K562 (cell line): ENCODE results near the gene BCAN. TPM values are rescaled to one million over a fixed set of nuclear protein-coding genes. Genes with fewer than 3 reads are reported as not detected.

Experiments used
- ATAC-seq: fragments of 200-7000 bp; cut with Tn5 transposase; 3 replicates; pipeline ENCODE4 v1.9.1; 2020; ENCODE audit warnings: moderate library complexity
- BruUV-seq: library from RNA; stranded (reverse); fragments of 400-500 nt; replicated peaks from 2 replicates; lab custom pipeline; 2021; lab: Mats Ljungman, UMichigan
- CTCF ChIA-PET: fragments of 300-600 bp; formaldehyde crosslinking; extraction: SDS; loops from one replicate; lab custom pipeline; 2021; ENCODE audit warnings: low intra/inter-chr PET ratio; lab: Yijun Ruan, JAX
- POLR2A ChIA-PET: fragments of 300-600, 350-650 bp; sonication (Branson Sonifier 250); formaldehyde crosslinking; extraction: SDS; loops from one replicate; lab custom pipeline; 2021; ENCODE audit warnings: antibody characterized with exemption, inconsistent platforms; lab: Yijun Ruan, JAX
- DNase-seq, 4 experiments: peaks; one replicate each; pipeline versions ENCODE4 v3.0.0 to v3.0.0-alpha.2; 2011 to 2018; ENCODE audit warnings: low spot score in 3 of 4, mixed read lengths in 3 of 4; ENCODE audit errors: extremely low read depth in 1 of 4
- FAIRE-seq: peaks from 2 replicates; lab custom pipeline; 2011; peaks lifted over from hg19 to GRCh38; lab: Jason Lieb, UNC
- H2AFZ ChIP-seq: 2 replicates; pipeline ENCODE4 v1.6.0; 2011; ENCODE audit warnings: low read depth, low read length, control low read depth, inconsistent platforms
- H3K27ac ChIP-seq: fragments of 200-600 bp; 3 replicates; pipeline ENCODE4 v1.8.0; 2011; ENCODE audit warnings: low read depth, mild to moderate bottlenecking, control low read depth, inconsistent platforms, low read length, moderate library complexity, mixed read lengths; ENCODE audit errors: extremely low read depth
- H3K27me3 ChIP-seq, 2 experiments: fragments of 300-600 bp in 1 of 2; 2 replicates in 1 of 2; 3 replicates in 1 of 2; pipeline versions ENCODE4 v1.6.0 to v1.8.0; 2011; ENCODE audit warnings: inconsistent platforms in 2 of 2, low read length in 2 of 2, mild to moderate bottlenecking in 1 of 2, mixed read lengths in 1 of 2, moderate library complexity in 1 of 2; ENCODE audit not compliant: control insufficient read depth in 2 of 2, insufficient read depth in 2 of 2
- H3K36me3 ChIP-seq: fragments of 300-600 bp; 3 replicates; pipeline ENCODE4 v1.8.0; 2011; ENCODE audit warnings: mild to moderate bottlenecking, low read length, inconsistent platforms; ENCODE audit not compliant: control insufficient read depth, insufficient read depth
- H3K4me1 ChIP-seq, 2 experiments: fragments of 200-600 bp in 1 of 2; replicated peaks in 1 of 2; 2 replicates in 1 of 2; 3 replicates in 1 of 2; pipeline versions ENCODE4 v1.5.1 to v1.8.0; 2011; ENCODE audit warnings: inconsistent platforms in 2 of 2, low read length in 2 of 2, mild to moderate bottlenecking in 1 of 2, mixed read lengths in 1 of 2, moderate library complexity in 1 of 2; ENCODE audit not compliant: control insufficient read depth in 2 of 2, insufficient read depth in 2 of 2
- H3K4me2 ChIP-seq: 2 replicates; pipeline ENCODE4 v1.6.1; 2011; ENCODE audit warnings: low read length, control low read depth, inconsistent platforms, mixed read lengths; ENCODE audit not compliant: insufficient read depth
- H3K4me3 ChIP-seq: fragments of 200-600 bp; sonication (generic), shearing (Covaris generic); 2 replicates; pipeline ENCODE4 v1.5.1; 2016; ENCODE audit warnings: control low read depth, inconsistent platforms
- H3K79me2 ChIP-seq: fragments of 200-600 bp; 3 replicates; pipeline ENCODE4 v1.8.0; 2011; ENCODE audit warnings: low read length, inconsistent platforms; ENCODE audit not compliant: control insufficient read depth, insufficient read depth
- H3K9ac ChIP-seq, 2 experiments: 2 replicates each; pipeline versions ENCODE4 v1.6.0 to v1.6.1; 2011; ENCODE audit warnings: low read depth in 2 of 2, low read length in 2 of 2, control low read depth in 1 of 2, inconsistent platforms in 1 of 2, mild to moderate bottlenecking in 1 of 2, mixed read lengths in 1 of 2; ENCODE audit not compliant: insufficient read depth in 1 of 2
- H3K9me1 ChIP-seq: one replicate; pipeline ENCODE4 v1.6.0; 2011; ENCODE audit warnings: inconsistent platforms, mild to moderate bottlenecking, low read length, moderate library complexity; ENCODE audit not compliant: control insufficient read depth, insufficient read depth
- H3K9me3 ChIP-seq: replicated peaks from 2 replicates; pipeline ENCODE4 v1.5.1; 2011; ENCODE audit warnings: low read depth, low read length, inconsistent platforms; ENCODE audit not compliant: control insufficient read depth, insufficient read depth
- H4K20me1 ChIP-seq: replicated peaks from 2 replicates; pipeline ENCODE4 v1.6.1; 2011; ENCODE audit warnings: low read length, inconsistent platforms, mixed read lengths; ENCODE audit not compliant: control insufficient read depth, insufficient read depth
- ARID3B ChIP-seq: fragments of 250-450 bp; sonication (Bioruptor Pico); IDR thresholded peaks from 2 replicates; pipeline ENCODE4 v1.4.0; 2020; ENCODE audit warnings: borderline replicate concordance
- ETS2 ChIP-seq: IDR thresholded peaks from 2 replicates; pipeline ENCODE4 v1.6.1; 2016; ENCODE audit warnings: borderline replicate concordance, missing genetic modification characterization, mild to moderate bottlenecking, moderate library complexity, missing compliant biosample characterization; ENCODE audit not compliant: poor library complexity, severe bottlenecking
- FIP1L1 ChIP-seq: fragments of 200-400 bp; formaldehyde crosslinking; IDR thresholded peaks from 2 replicates; pipeline ENCODE4 v1.6.1; 2018; ENCODE audit warnings: mild to moderate bottlenecking, low read depth, low read length; ENCODE audit not compliant: poor library complexity, severe bottlenecking
- HCFC1 ChIP-seq: IDR thresholded peaks from 2 replicates; pipeline ENCODE4 v1.6.1; 2012; ENCODE audit warnings: low read depth, low read length, improper control_type of control experiment
- HDAC2 ChIP-seq: fragments of 450-650 bp; IDR thresholded peaks from 2 replicates; pipeline ENCODE4 v1.6.1; 2016; ENCODE audit warnings: mild to moderate bottlenecking
- NR2C2 ChIP-seq, 2 experiments: fragments of 200-800 bp in 1 of 2; sonication (Bioruptor generic) in 1 of 2; sonication (generic) in 1 of 2; formaldehyde crosslinking in 1 of 2; IDR thresholded peaks; 2 replicates each; pipeline versions ENCODE4 v1.6.1 to v1.8.0; 2016 to 2022; ENCODE audit warnings: mild to moderate bottlenecking in 1 of 2, missing compliant biosample characterization in 1 of 2, missing genetic modification characterization in 1 of 2, missing genetic modification reagents in 1 of 2
- NR4A1 ChIP-seq, 2 experiments: fragments of 250-450 bp in 1 of 2; fragments of 450-650 bp in 1 of 2; sonication (Bioruptor Pico) in 1 of 2; IDR thresholded peaks; 2 replicates each; pipeline versions ENCODE4 v1.4.0 to v1.6.1; 2016 to 2020; ENCODE audit warnings: mild to moderate bottlenecking in 2 of 2, missing compliant biosample characterization in 1 of 2, missing genetic modification characterization in 1 of 2, moderate library complexity in 1 of 2
- POLR2G ChIP-seq: fragments of 200-400 bp; formaldehyde crosslinking; IDR thresholded peaks from 2 replicates; pipeline ENCODE4 v1.6.1; 2017; ENCODE audit warnings: low read depth, mild to moderate bottlenecking, antibody characterized with exemption, low read length, moderate library complexity
- PRPF4 ChIP-seq: fragments of 200-400 bp; formaldehyde crosslinking; IDR thresholded peaks from one replicate; pipeline ENCODE4 v1.6.1; 2017; ENCODE audit warnings: low read length, low read depth, mild to moderate bottlenecking; ENCODE audit not compliant: insufficient read depth, poor library complexity, severe bottlenecking
- SRF ChIP-seq, 2 experiments: fragments of 250-450, 450-650 bp in 1 of 2; sonication (Bioruptor Pico) in 1 of 2; sonication (generic) in 1 of 2; formaldehyde crosslinking; IDR thresholded peaks; 2 replicates each; pipeline versions ENCODE4 v1.5.0 to v1.5.1; 2020 to 2022; ENCODE audit warnings: mild to moderate bottlenecking in 1 of 2, missing genetic modification reagents in 1 of 2
- TAF1 ChIP-seq: IDR thresholded peaks from 2 replicates; pipeline ENCODE4 v1.6.1; 2011; ENCODE audit warnings: mild to moderate bottlenecking, low read length, moderate library complexity; ENCODE audit not compliant: insufficient read depth, control insufficient read depth, severe bottlenecking; ENCODE audit errors: extremely low read depth
- ZBTB33 ChIP-seq: sonication (generic); formaldehyde crosslinking; IDR thresholded peaks from 2 replicates; pipeline ENCODE4 v1.8.1; 2023; ENCODE audit warnings: mild to moderate bottlenecking, missing genetic modification reagents
- ZFP1 ChIP-seq: fragments of 450-650 bp; formaldehyde crosslinking; IDR thresholded peaks from 2 replicates; pipeline ENCODE4 v1.4.0; 2020; ENCODE audit warnings: mild to moderate bottlenecking, mixed read lengths
- ZNF232 ChIP-seq: sonication (generic); formaldehyde crosslinking; IDR thresholded peaks from 2 replicates; pipeline ENCODE4 v1.8.0; 2022; ENCODE audit warnings: mild to moderate bottlenecking, missing genetic modification reagents
- ZNF431 ChIP-seq: sonication (generic); formaldehyde crosslinking; IDR thresholded peaks from 2 replicates; pipeline ENCODE4 v1.8.0; 2022; ENCODE audit warnings: mild to moderate bottlenecking, missing genetic modification reagents
- ZNF655 ChIP-seq: fragments of 250-450 bp; sonication (Bioruptor Pico); IDR thresholded peaks from 2 replicates; pipeline ENCODE4 v1.5.0; 2021
- WGBS: fragments of 100-300 bp; shearing (Covaris generic); methylation state at CpG from one replicate; pipeline ENCODE4 v1.1.6; 2016; ENCODE audit warnings: low coverage, mixed read lengths; ENCODE audit not compliant: insufficient coverage; ENCODE audit errors: missing lambda C conversion rate; 5-methylcytosine and 5-hydroxymethylcytosine counted together
- in situ Hi-C: fragments of 300-500 bp; cut with MboI; formaldehyde crosslinking; loops from 4 replicates; pipeline ENCODE4 v1.15.0; 2018; ENCODE audit warnings: inconsistent platforms, mixed read lengths
- intact Hi-C: fragments of 100-400 bp; cut with micrococcal nuclease; formaldehyde crosslinking; loops from 2 replicates; pipeline ENCODE4 v1.14.2; 2022
- polyA plus RNA-seq, 8 experiments: library from polyadenylated mRNA; depleted of rRNA in 4 of 8; stranded (reverse) in 5 of 8; unstranded in 3 of 8; fragments of >200 nt; fragmentation: Nextera tagmentation in 2 of 8; fragmentation: Illumina TruSeq in 1 of 8; extraction: Ambion mirVana in 2 of 8; extraction: Trizol in 1 of 8; gene quantifications; 2 replicates each; pipeline versions ENCODE4 v1.2.1 to v1.2.3, GENCODE V29; 2011 to 2014; ENCODE audit warnings: inconsistent platforms in 1 of 8, missing spikeins in 1 of 8
- total RNA-seq, 7 experiments: library from RNA; depleted of rRNA in 6 of 7; stranded (reverse); fragments of >200 nt in 6 of 7; fragmentation: Illumina TruSeq in 2 of 7; extraction: Trizol in 2 of 7; gene quantifications; 2 replicates each; pipeline versions ENCODE4 v1.2.1 to v1.2.3, GENCODE V29; 2011 to 2021; ENCODE audit warnings: low replicate concordance in 1 of 7

The BCAN gene
- total and polyA plus RNA-seq, 9 of the 15 experiments (the other 6 are each of a cell fraction or from before 2014, with no cell fraction given) = 0.04 to 0.33 (median 0.14) TPM; not detected in 5

- 98% methylated on average over 17 of the region's 51 CpGs for WGBS
- FAIRE-seq = no peak
- no peak for ATAC-seq
- TF ChIP-seq ZNF232 = no peak
- TF ChIP-seq TAF1 = no peak
- TF ChIP-seq ZFP1 (CRISPR knock-in tag) = no peak
- no peak for TF ChIP-seq ARID3B (CRISPR knock-in tag)
- TF ChIP-seq ZBTB33 (CRISPR knock-in tag) = peak; percentile 97
- no peak for TF ChIP-seq PRPF4
- TF ChIP-seq SRF (CRISPR knock-in tag; IDR thresholded peaks at IDR 0.05) = no peak
- no peak for TF ChIP-seq ZNF655 (CRISPR knock-in tag)
- peak; percentile 74 for TF ChIP-seq NR2C2 (CRISPR knock-in tag; IDR thresholded peaks at IDR 0.05)
- peak; percentile 75 for TF ChIP-seq NR2C2 (tag; IDR thresholded peaks at IDR 0.05)
- no peak for TF ChIP-seq ZNF431 (CRISPR knock-in tag)
- TF ChIP-seq NR4A1 (CRISPR knock-in tag; IDR thresholded peaks at IDR 0.05) = no peak
- TF ChIP-seq NR4A1 (tag; IDR thresholded peaks at IDR 0.05) = no peak
- TF ChIP-seq FIP1L1 = peak; percentile 46
- no peak for TF ChIP-seq HCFC1
- no peak for TF ChIP-seq ETS2 (tag)
- peak; percentile 73 for TF ChIP-seq POLR2G
- no peak for TF ChIP-seq HDAC2
Measured at GRCh38 chr1:156646738-156647211, 4.9 kb downstream of the BCAN start.

More at GRCh38 chr1:156646738-156647211, 4.9 kb downstream of the BCAN start:
- Histone ChIP-seq H3K79me2 (no peaks in the 10 kb centered on the region), H3K36me3 (peaks cover 56% of the 10 kb centered on the region), H3K27ac (no peak overlapping the region), H3K4me3 (no peak overlapping the region), H3K9ac (no peak overlapping the region), H2AFZ (no peak overlapping the region), H3K9me1 (peaks cover under 1% of the 10 kb centered on the region), H4K20me1 (peaks cover 64% of the 10 kb centered on the region), H3K4me2 (no peak overlapping the region), H3K9me3 (no peaks in the 10 kb centered on the region), H3K27me3 (no peaks in the 10 kb centered on the region), H3K4me1 (peaks cover 0 to 30% of the 10 kb centered on the region in 2 experiments; a peak in 3 of 5 replicates)
- in situ Hi-C loops = no loop called here
- CTCF ChIA-PET = no interaction called here
- DNase-seq = no peak
- BruUV-seq = no TSS peak
- POLR2A ChIA-PET = no interaction called here
- intact Hi-C loops = no loop called here
